22Rv1 (cell line): Measurements from ENCODE around the gene KCNH8.

Source experiments
- CTCF ChIP-seq: fragments of 450-650 bp; IDR thresholded peaks from 2 replicates; pipeline ENCODE4 v1.5.1; 2017; ENCODE audit warnings: mild to moderate bottlenecking
- ZFX ChIP-seq: fragments of 450-650 bp; IDR thresholded peaks from 2 replicates; pipeline ENCODE4 v1.6.1; 2017; ENCODE audit warnings: antibody characterized with exemption, borderline replicate concordance

GRCh38 chr3:19173945-19174344 lies 25.6 kb downstream of the KCNH8 start:
- TF ChIP-seq CTCF: no peak
- TF ChIP-seq ZFX: no peak
